OCI-LY7 (cell line): ENCODE results near the gene OLFM3.

Experiments used
- CTCF ChIP-seq: fragments of 200-600 bp; sonication (generic); conservative IDR thresholded peaks from 2 replicates; pipeline ENCODE4 v1.5.1; 2014; ENCODE audit warnings: mild to moderate bottlenecking, antibody characterized with exemption, low read length, moderate library complexity, mixed read lengths
- EZH2phosphoT487 ChIP-seq: fragments of 200-600 bp; sonication (generic); IDR thresholded peaks from 2 replicates; pipeline ENCODE4 v1.6.1; 2018; ENCODE audit warnings: low read depth, borderline replicate concordance, mild to moderate bottlenecking, mixed run types, antibody characterized with exemption, low read length, moderate library complexity, mixed read lengths

- TF ChIP-seq CTCF, result no peak
- no peak for TF ChIP-seq EZH2phosphoT487
These were observed 78.4 kb downstream of the OLFM3 start for GRCh38 chr1:101918277-101918676.
